Measurements from ENCODE around the gene CHAT. TPM values are rescaled to one million over a fixed set of nuclear protein-coding genes. Genes with fewer than 3 reads are reported as not detected.

Gene CHAT
- under 1 TPM in 1 of 2 donors, not detected in 1; 0.26 TPM for total RNA-seq

DNA sequence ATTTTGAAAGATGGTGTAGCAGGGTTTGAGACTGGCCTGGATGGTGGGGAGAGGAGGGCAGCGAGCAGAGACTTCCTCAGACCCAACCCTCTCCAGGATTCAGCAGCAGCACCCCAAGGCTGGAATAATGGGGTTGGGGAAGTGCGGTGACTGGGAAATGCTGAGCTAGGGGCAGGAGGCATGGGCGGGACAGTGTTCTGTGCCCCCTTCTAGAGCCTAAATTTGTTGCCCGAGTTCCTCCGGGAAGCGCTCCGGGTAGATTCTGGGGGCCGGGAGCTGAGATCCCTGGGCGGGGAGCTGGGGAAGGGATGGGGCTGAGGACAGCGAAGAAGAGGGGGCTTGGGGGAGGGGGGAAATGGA is at the start of gene CHAT:
TSS of gene CHAT (plus strand) at position 156 of the 360 bp plus-strand sequence. CDS start at position 309, 153 bp downstream.
- peaks cover 37% of the 10 kb centered on the region for H3K4me1 ChIP-seq
- ATAC-seq (no peak), DNase-seq (no peak)
- no peak within 1 kb of the TSS for H3K27ac ChIP-seq
- peaks cover 0 to 33% of the 10 kb centered on the region in 2 donors for H3K27me3 ChIP-seq
- 1 to 3% methylated on average over 10 of the region's 10 CpGs for WGBS, 2 donors
- intact Hi-C loops (cut with DNase I): no loop called here
- no peaks in the 10 kb centered on the region for H3K9me3 ChIP-seq
- TF ChIP-seq POLR2A (IDR thresholded peaks at IDR 0.05) (no peak), CTCF (IDR thresholded peaks at IDR 0.05) (no peak)
- H3K36me3 ChIP-seq (replicated peaks in 1 of 2; ENCODE audit: insufficient read depth in 1 of 2, low read depth in 2 of 2): no peaks in the 10 kb centered on the region
- no peak within 1 kb of the TSS for H3K4me3 ChIP-seq

DNA sequence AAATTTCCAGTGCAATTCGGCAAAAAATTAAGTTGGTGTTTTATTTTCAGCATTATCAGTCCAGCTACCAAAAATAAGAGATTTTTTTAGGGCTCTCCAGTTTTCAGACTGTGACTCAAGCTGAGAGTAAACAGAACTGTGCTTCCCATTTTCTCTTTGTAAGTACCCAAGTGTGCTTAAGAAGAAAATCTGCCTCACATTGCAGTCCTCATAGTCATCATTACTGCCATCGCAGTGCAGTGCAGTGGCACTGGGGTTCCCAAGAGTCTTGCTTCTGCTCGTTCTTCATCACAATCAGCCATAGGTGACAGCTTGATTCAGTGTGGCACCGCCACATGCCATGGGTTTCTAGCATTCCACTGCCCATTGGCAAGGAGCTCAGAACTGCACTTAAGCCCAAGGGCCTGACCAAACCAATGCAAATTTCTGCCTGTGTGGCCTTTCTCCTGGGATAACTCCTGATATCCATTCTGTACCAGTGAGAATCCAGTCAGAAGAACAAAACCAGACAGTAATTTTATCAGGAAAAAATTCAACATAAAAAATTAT is 49.3 kb upstream of the CHAT start:
- no peaks in the 10 kb centered on the region for H3K36me3 ChIP-seq (replicated peaks in 1 of 2; ENCODE audit: insufficient read depth in 1 of 2, low read depth in 2 of 2)
- no peak overlapping the region for H3K27ac ChIP-seq
- H3K4me1 ChIP-seq: no peaks in the 10 kb centered on the region
- ATAC-seq (no peak), DNase-seq (no peak)
- H3K27me3 ChIP-seq: no peaks in the 10 kb centered on the region
- WGBS, 2 donors: 60 to 66% methylated on average over 4 of the region's 4 CpGs
- intact Hi-C loops (cut with DNase I): no loop called here
- H3K4me3 ChIP-seq: no peak overlapping the region
- TF ChIP-seq CTCF (IDR thresholded peaks at IDR 0.05): no peak
- no peak for TF ChIP-seq POLR2A (IDR thresholded peaks at IDR 0.05)
- H3K9me3 ChIP-seq: no peaks in the 10 kb centered on the region

- no peaks in the 10 kb centered on the region for H3K4me1 ChIP-seq
- H3K4me3 ChIP-seq: no peak overlapping the region
- TF ChIP-seq POLR2A (IDR thresholded peaks at IDR 0.05) (no peak), CTCF (IDR thresholded peaks at IDR 0.05) (no peak)
- H3K27ac ChIP-seq: no peak overlapping the region
- ATAC-seq (no peak), DNase-seq (no peak)
- H3K27me3 ChIP-seq: no peaks in the 10 kb centered on the region
- 54 to 63% methylated on average over 1 of the region's 1 CpG for WGBS, 2 donors
- H3K9me3 ChIP-seq: no peaks in the 10 kb centered on the region
- intact Hi-C loops (cut with DNase I): no loop called here
- H3K36me3 ChIP-seq (replicated peaks in 1 of 2; ENCODE audit: insufficient read depth in 1 of 2, low read depth in 2 of 2): no peaks in the 10 kb centered on the region
Measured at GRCh38 chr10:49567810-49568209, 46.0 kb upstream of the CHAT start.

DNA sequence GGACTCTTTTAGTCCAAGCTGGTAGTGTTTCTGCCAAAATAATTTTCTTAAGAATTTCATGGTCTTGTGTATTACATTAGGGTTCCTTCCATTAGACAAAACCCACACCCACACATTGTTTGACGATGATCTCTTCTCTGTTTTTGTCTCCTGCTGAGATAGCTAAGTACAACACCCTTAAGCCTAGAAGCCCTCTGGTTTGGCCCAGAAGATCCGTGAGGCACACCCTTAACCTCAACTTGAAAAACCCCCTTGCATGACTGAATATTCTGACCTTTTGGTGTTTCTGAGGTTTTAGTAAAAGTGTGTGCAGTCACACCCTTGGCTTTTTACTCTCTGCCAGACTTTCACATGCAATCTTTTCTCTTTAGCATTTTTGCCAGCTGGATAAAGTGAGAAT is 45.6 kb upstream of the CHAT start:
- WGBS, 2 donors: 54 to 59% methylated on average over 2 of the region's 2 CpGs
- Histone ChIP-seq H3K36me3 (replicated peaks in 1 of 2; ENCODE audit: insufficient read depth in 1 of 2, low read depth in 2 of 2) (no peaks in the 10 kb centered on the region), H3K27me3 (no peaks in the 10 kb centered on the region), H3K27ac (no peak overlapping the region), H3K4me3 (no peak overlapping the region), H3K4me1 (no peaks in the 10 kb centered on the region), H3K9me3 (no peaks in the 10 kb centered on the region)
- intact Hi-C loops (cut with DNase I): no loop called here
- no peak for TF ChIP-seq POLR2A (IDR thresholded peaks at IDR 0.05)
- no peak for TF ChIP-seq CTCF (IDR thresholded peaks at IDR 0.05)
- ATAC-seq (no peak), DNase-seq (no peak)

DNA sequence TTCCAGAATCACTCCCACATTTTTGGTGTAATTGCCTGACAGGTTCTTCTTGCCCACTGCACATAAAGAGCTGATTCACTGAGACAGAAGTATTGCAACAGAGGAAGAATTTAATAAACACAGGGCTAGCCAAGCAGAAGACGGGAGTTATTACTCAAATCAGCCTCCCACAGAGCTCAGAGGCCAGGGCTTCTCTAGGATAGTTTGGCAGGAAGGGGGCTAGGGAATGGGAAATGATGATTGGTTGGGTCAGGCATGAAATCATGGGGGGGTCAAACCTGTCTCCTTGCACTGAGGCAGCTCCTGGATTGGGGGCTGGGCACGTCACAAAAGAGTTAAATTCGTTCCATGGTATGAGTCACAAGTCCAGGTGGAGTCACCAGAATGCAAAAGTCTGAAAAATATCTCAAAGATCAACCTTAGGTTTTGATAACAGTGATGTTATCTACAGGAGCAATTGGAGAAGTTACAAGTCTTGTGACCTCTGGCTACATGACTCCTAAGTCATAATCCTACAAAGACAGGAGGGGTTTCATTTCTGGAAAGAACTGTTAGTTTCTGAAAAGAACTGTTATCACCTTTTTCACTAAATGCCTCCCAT is 44.7 kb upstream of the CHAT start:
- Histone ChIP-seq H3K27me3 (no peaks in the 10 kb centered on the region), H3K36me3 (replicated peaks in 1 of 2; ENCODE audit: insufficient read depth in 1 of 2, low read depth in 2 of 2) (no peaks in the 10 kb centered on the region), H3K4me1 (no peaks in the 10 kb centered on the region), H3K9me3 (no peaks in the 10 kb centered on the region), H3K4me3 (no peak overlapping the region), H3K27ac (no peak overlapping the region)
- intact Hi-C loops (cut with DNase I): no loop called here
- TF ChIP-seq POLR2A (IDR thresholded peaks at IDR 0.05) (no peak), CTCF (IDR thresholded peaks at IDR 0.05) (no peak)
- ATAC-seq (no peak), DNase-seq (no peak)
- WGBS, 2 donors: 38 to 39% methylated on average over 3 of the region's 3 CpGs

Measured in body of pancreas (tissue), 4 donors.